A549 (cell line): ENCODE results near the gene SLC22A17. TPM values are rescaled to one million over a fixed set of nuclear protein-coding genes. Genes with fewer than 3 reads are reported as not detected.

Source experiments
- ATAC-seq, 2 experiments: fragments of 200-7000 bp in 1 of 2; fragments of >200 bp in 1 of 2; cut with Nextera tagmentation in 1 of 2; cut with Tn5 transposase in 1 of 2; 3 replicates each; pipeline versions ENCODE4 v1.8.0 to v1.9.1; 2018 to 2020; ENCODE audit warnings: mild to moderate bottlenecking in 1 of 2, moderate library complexity in 1 of 2
- CTCF ChIA-PET: fragments of 300-600 bp; sonication (Branson Sonifier 250); formaldehyde crosslinking; extraction: SDS; loops from one replicate; lab custom pipeline; 2021; ENCODE audit warnings: antibody characterized with exemption, inconsistent platforms; lab: Yijun Ruan, JAX
- POLR2A ChIA-PET: fragments of 350-600 bp; formaldehyde crosslinking; extraction: SDS; loops from one replicate; lab custom pipeline; 2021; ENCODE audit warnings: antibody characterized with exemption, inconsistent platforms; lab: Yijun Ruan, JAX
- DNase-seq, 2 experiments: peaks; one replicate each; pipeline versions ENCODE4 v3.0.0 to v3.0.0-alpha.2; 2011 to 2016; ENCODE audit warnings: low read depth in 1 of 2, low spot score in 1 of 2
- FAIRE-seq: peaks from 2 replicates; lab custom pipeline; 2011; peaks lifted over from hg19 to GRCh38; lab: Jason Lieb, UNC
- H3K27ac ChIP-seq, 2 experiments: fragments of >200 bp; sonication (Bioruptor Twin); formaldehyde crosslinking; 3 replicates each; pipeline ENCODE4 v1.5.1; 2016 to 2017
- H3K4me1 ChIP-seq: fragments of >200 bp; sonication (Bioruptor Twin); formaldehyde crosslinking; 3 replicates; pipeline ENCODE4 v1.6.1; 2016
- H3K4me2 ChIP-seq: fragments of >200 bp; sonication (Bioruptor Twin); formaldehyde crosslinking; 3 replicates; pipeline ENCODE4 v1.6.1; 2016
- H3K4me3 ChIP-seq: fragments of >200 bp; sonication (Bioruptor Twin); formaldehyde crosslinking; 3 replicates; pipeline ENCODE4 v1.5.1; 2016
- H3K9me3 ChIP-seq: fragments of >200 bp; sonication (Bioruptor Twin); formaldehyde crosslinking; 3 replicates; pipeline ENCODE4 v1.6.1; 2016
- BHLHE40 ChIP-seq: IDR thresholded peaks from 2 replicates; pipeline ENCODE4 v1.6.1; 2012; ENCODE audit warnings: low read depth, low read length, inconsistent platforms
- CBX2 ChIP-seq: fragments of 200-600 bp; sonication (generic); IDR thresholded peaks from 2 replicates; pipeline ENCODE4 v1.6.1; 2016; ENCODE audit warnings: low read depth, mild to moderate bottlenecking, borderline replicate concordance
- CHD4 ChIP-seq: fragments of 200-600 bp; sonication (generic); IDR thresholded peaks from 2 replicates; pipeline ENCODE4 v1.6.1; 2016; ENCODE audit warnings: antibody characterized with exemption, mild to moderate bottlenecking, borderline replicate concordance
- CTCF ChIP-seq: fragments of >200 bp; sonication (Bioruptor Twin); formaldehyde crosslinking; IDR thresholded peaks from 3 replicates; pipeline ENCODE4 v1.5.1; 2016
- EHMT2 ChIP-seq: fragments of 200-600 bp; sonication (generic); IDR thresholded peaks from 2 replicates; pipeline ENCODE4 v1.6.1; 2016; ENCODE audit warnings: antibody characterized with exemption, low read depth, mild to moderate bottlenecking, moderate library complexity
- FOSB ChIP-seq: fragments of 250-450 bp; sonication (Bioruptor Pico); IDR thresholded peaks from 2 replicates; pipeline ENCODE4 v1.5.0; 2020; ENCODE audit warnings: mild to moderate bottlenecking, moderate library complexity
- FOSL2 ChIP-seq, 2 experiments: fragments of 450-650 bp in 1 of 2; fragments of >200 bp in 1 of 2; sonication (Bioruptor Twin) in 1 of 2; formaldehyde crosslinking; IDR thresholded peaks; 2 replicates each; pipeline versions ENCODE4 v1.5.0 to v1.6.1; 2016 to 2020; ENCODE audit warnings: mild to moderate bottlenecking in 1 of 2, moderate library complexity in 1 of 2
- GATA3 ChIP-seq: IDR thresholded peaks from 2 replicates; pipeline ENCODE4 v1.6.1; 2012; ENCODE audit warnings: borderline replicate concordance
- HEYL ChIP-seq: fragments of 250-450 bp; sonication (Bioruptor Pico); IDR thresholded peaks from 2 replicates; pipeline ENCODE4 v1.8.0; 2021; ENCODE audit warnings: mild to moderate bottlenecking, moderate library complexity
- HMGXB4 ChIP-seq: fragments of 250-450 bp; sonication (Bioruptor Pico); IDR thresholded peaks from 2 replicates; pipeline ENCODE4 v1.5.0; 2021; ENCODE audit warnings: mild to moderate bottlenecking, moderate library complexity, borderline replicate concordance
- JUN ChIP-seq, 2 experiments: fragments of >200 bp; sonication (Bioruptor Twin); formaldehyde crosslinking; IDR thresholded peaks; 2 replicates in 1 of 2; 3 replicates in 1 of 2; pipeline ENCODE4 v1.6.1; 2016 to 2017
- JUNB ChIP-seq: fragments of >200 bp; sonication (Bioruptor Twin); formaldehyde crosslinking; IDR thresholded peaks from 2 replicates; pipeline ENCODE4 v1.6.1; 2016
- KDM1A ChIP-seq: fragments of 200-600 bp; sonication (generic); IDR thresholded peaks from 2 replicates; pipeline ENCODE4 v1.6.1; 2016; ENCODE audit warnings: low read depth, mild to moderate bottlenecking
- KDM5A ChIP-seq: fragments of 200-600 bp; sonication (generic); IDR thresholded peaks from 2 replicates; pipeline ENCODE4 v1.6.1; 2016; ENCODE audit warnings: antibody characterized with exemption, mild to moderate bottlenecking
- MAFK ChIP-seq: fragments of 450-650 bp; IDR thresholded peaks from 2 replicates; pipeline ENCODE4 v1.6.1; 2014; ENCODE audit not compliant: partially characterized antibody
- NFE2L2 ChIP-seq: fragments of 150-350 bp; conservative IDR thresholded peaks from 2 replicates; pipeline ENCODE4 v1.6.1; 2014; ENCODE audit warnings: low read length
- PHF8 ChIP-seq: fragments of 200-600 bp; sonication (generic); IDR thresholded peaks from 2 replicates; pipeline ENCODE4 v1.6.1; 2016; ENCODE audit warnings: low read depth, mild to moderate bottlenecking, antibody characterized with exemption, moderate library complexity, borderline replicate concordance
- POLR2A ChIP-seq: IDR thresholded peaks from 2 replicates; pipeline ENCODE4 v1.6.1; 2012; ENCODE audit warnings: mild to moderate bottlenecking, low read length
- POLR2AphosphoS2 ChIP-seq: conservative IDR thresholded peaks from 2 replicates; pipeline ENCODE4 v1.6.1; 2012; ENCODE audit warnings: low read length, improper control_type of control experiment, inconsistent platforms
- RFX5 ChIP-seq: fragments of 450-650 bp; IDR thresholded peaks from 2 replicates; pipeline ENCODE4 v1.7.1; 2014; ENCODE audit warnings: antibody characterized with exemption, mild to moderate bottlenecking, moderate library complexity
- RNF2 ChIP-seq: fragments of 200-600 bp; sonication (generic); IDR thresholded peaks from 2 replicates; pipeline ENCODE4 v1.6.1; 2016; ENCODE audit warnings: low read depth, mild to moderate bottlenecking, antibody characterized with exemption, moderate library complexity, borderline replicate concordance
- SREBF2 ChIP-seq: fragments of 450-650 bp; IDR thresholded peaks from 2 replicates; pipeline ENCODE4 v1.6.1; 2014; ENCODE audit warnings: mild to moderate bottlenecking, moderate library complexity
- ZSCAN20 ChIP-seq: fragments of 250-450 bp; sonication (Bioruptor Pico); IDR thresholded peaks from 2 replicates; pipeline ENCODE4 v1.8.0; 2022; ENCODE audit warnings: mild to moderate bottlenecking, moderate library complexity
- WGBS: methylation state at CpG from one replicate; pipeline ENCODE4 v1.1.6; 2017; ENCODE audit errors: missing lambda C conversion rate; 5-methylcytosine and 5-hydroxymethylcytosine counted together
- polyA plus RNA-seq, 4 experiments: library from polyadenylated mRNA; depleted of rRNA in 3 of 4; stranded (reverse); fragments of >200 nt; fragmentation: RNase III in 1 of 4; extraction: RNeasy Plus Mini Kit Qiagen cat#74134 plus additional on column Dnase treatment in 1 of 4; gene quantifications; 2 replicates in 3 of 4; 3 replicates in 1 of 4; pipeline ENCODE4 v1.2.3, GENCODE V29; 2011 to 2017
- TF ChIP-seq, protein P1 (sequence below): IDR thresholded peaks from 2 replicates; pipeline ENCODE4 v1.6.1; 2012
- TF ChIP-seq, protein P2 (sequence below): fragments of 150-350 bp; IDR thresholded peaks from 2 replicates; pipeline ENCODE4 v1.6.1; 2014; ENCODE audit warnings: low read depth, mild to moderate bottlenecking, low read length
- TF ChIP-seq, protein P3 (sequence below): fragments of 250-450 bp; sonication (Bioruptor Pico); IDR thresholded peaks from 2 replicates; pipeline ENCODE4 v1.5.0; 2020; ENCODE audit warnings: low read depth, mild to moderate bottlenecking, moderate library complexity

The SLC22A17 gene
- polyA plus RNA-seq, 2 of the 4 experiments (the other 2 are of a cell fraction), result 3.5 to 8.4 TPM

GRCh38 chr14:23302290-23303225 is 50.1 kb downstream of the SLC22A17 start, which contains the start of gene PPP1R3E:
TSS of gene PPP1R3E (minus strand) at chr14:23302859. CDS start at chr14:23302576, 283 bp downstream.
- Histone ChIP-seq H3K4me3 (peak within 1 kb of the TSS; percentile 58), H3K4me2 (peak within 1 kb of the TSS; percentile 84), H3K9me3 (no peaks in the 10 kb centered on the region), H3K27ac (peak within 1 kb of the TSS; percentile 92), H3K4me1 (peaks cover 24% of the 10 kb centered on the region)
- TF ChIP-seq FOSL2 (IDR thresholded peaks at IDR 0.05), result no peak
- no peak for TF ChIP-seq FOSL2 (CRISPR knock-in tag; IDR thresholded peaks at IDR 0.05)
- TF ChIP-seq NFE2L2, result no peak
- TF ChIP-seq, protein P1, sequence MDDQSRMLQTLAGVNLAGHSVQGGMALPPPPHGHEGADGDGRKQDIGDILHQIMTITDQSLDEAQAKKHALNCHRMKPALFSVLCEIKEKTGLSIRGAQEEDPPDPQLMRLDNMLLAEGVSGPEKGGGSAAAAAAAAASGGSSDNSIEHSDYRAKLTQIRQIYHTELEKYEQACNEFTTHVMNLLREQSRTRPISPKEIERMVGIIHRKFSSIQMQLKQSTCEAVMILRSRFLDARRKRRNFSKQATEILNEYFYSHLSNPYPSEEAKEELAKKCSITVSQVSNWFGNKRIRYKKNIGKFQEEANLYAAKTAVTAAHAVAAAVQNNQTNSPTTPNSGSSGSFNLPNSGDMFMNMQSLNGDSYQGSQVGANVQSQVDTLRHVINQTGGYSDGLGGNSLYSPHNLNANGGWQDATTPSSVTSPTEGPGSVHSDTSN, result no peak
- no peak; the same call in none of the 2 replicates for TF ChIP-seq POLR2A
- TF ChIP-seq, protein P2, sequence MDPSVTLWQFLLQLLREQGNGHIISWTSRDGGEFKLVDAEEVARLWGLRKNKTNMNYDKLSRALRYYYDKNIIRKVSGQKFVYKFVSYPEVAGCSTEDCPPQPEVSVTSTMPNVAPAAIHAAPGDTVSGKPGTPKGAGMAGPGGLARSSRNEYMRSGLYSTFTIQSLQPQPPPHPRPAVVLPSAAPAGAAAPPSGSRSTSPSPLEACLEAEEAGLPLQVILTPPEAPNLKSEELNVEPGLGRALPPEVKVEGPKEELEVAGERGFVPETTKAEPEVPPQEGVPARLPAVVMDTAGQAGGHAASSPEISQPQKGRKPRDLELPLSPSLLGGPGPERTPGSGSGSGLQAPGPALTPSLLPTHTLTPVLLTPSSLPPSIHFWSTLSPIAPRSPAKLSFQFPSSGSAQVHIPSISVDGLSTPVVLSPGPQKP, result no peak
- no peak for TF ChIP-seq CBX2
- no peak for TF ChIP-seq RFX5
- TF ChIP-seq POLR2AphosphoS2, result no peak
- no peak for TF ChIP-seq SREBF2
- 0 out of 5 replicates have a peak, but pooled peaks of 1 of the 2 experiments have one; percentile 4 for TF ChIP-seq JUN (IDR thresholded peaks at IDR 0.05)
- TF ChIP-seq CTCF, result no peak
- TF ChIP-seq, protein P3, sequence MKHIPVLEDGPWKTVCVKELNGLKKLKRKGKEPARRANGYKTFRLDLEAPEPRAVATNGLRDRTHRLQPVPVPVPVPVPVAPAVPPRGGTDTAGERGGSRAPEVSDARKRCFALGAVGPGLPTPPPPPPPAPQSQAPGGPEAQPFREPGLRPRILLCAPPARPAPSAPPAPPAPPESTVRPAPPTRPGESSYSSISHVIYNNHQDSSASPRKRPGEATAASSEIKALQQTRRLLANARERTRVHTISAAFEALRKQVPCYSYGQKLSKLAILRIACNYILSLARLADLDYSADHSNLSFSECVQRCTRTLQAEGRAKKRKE (CRISPR knock-in tag), result no peak
- TF ChIP-seq HEYL, result 0 out of 2 replicates have a peak, but pooled peaks have one; percentile 23
- TF ChIP-seq JUNB, result no peak
- TF ChIP-seq PHF8, result peak; percentile 59
- WGBS, result 5% methylated on average over 64 of the region's 81 CpGs
- ATAC-seq (peak; percentile 65 to 76), DNase-seq (peak; percentile 40 to 74), FAIRE-seq (no peak)
- POLR2A ChIA-PET, result interaction anchor here (0.6 to 4.1 kb wide), 8 partner anchors 9 to 913 kb away, joined by 3 to 40 read pairs (median 6); partner anchors contain the start of genes ACIN1, C14orf119, HOMEZ and MDP1
- CTCF ChIA-PET, result interaction anchor here (0.6 to 12.8 kb wide), 10 partner anchors 8 to 202 kb away, joined by 3 to 254 read pairs (median 12); partner anchors contain the start of genes HOMEZ and PABPN1

DNA sequence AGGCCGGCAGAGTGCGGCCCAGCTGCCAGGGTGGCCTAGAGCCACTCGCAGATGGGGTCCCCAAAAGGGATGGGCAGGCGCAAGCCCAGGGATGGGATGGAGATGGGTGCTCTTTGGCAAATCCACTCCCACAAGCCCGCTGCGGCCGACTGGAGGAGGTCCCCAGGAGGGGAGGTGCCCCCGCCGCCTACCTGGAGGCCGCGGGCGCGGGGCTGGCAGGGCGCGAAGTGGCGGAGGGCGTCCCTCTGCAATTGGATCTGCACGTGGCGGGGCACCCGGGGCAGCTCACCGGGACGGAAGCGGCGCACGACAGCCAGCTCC is 50.8 kb downstream of the SLC22A17 start:
- Histone ChIP-seq H3K4me2 (peak overlapping the region; percentile 84), H3K4me1 (peaks cover 23% of the 10 kb centered on the region), H3K9me3 (no peaks in the 10 kb centered on the region), H3K27ac (peak overlapping the region; percentile 92), H3K4me3 (peak overlapping the region; percentile 58)
- no peak for FAIRE-seq
- CTCF ChIA-PET, result interaction anchor here (1.0 to 12.8 kb wide), 7 partner anchors 8 to 257 kb away, joined by 3 to 254 read pairs (median 15); partner anchors contain the start of genes HOMEZ and PABPN1
- ATAC-seq, result peak; percentile 49 to 50
- POLR2A ChIA-PET, result interaction anchor here (0.6 to 4.1 kb wide), 9 partner anchors 9 to 914 kb away, joined by 3 to 40 read pairs (median 5); partner anchors contain the start of genes ACIN1, C14orf119, HOMEZ and MDP1
- no peak for DNase-seq
- WGBS, result 0% methylated on average over 6 of the region's 25 CpGs
- TF ChIP-seq GATA3 (no peak), MAFK (no peak), HMGXB4 (peak; percentile 67; the same call in 1 of the 2 replicates), ZSCAN20 (CRISPR knock-in tag) (no peak), PHF8 (peak; percentile 94), RNF2 (no peak), NFE2L2 (no peak), CHD4 (no peak), EHMT2 (no peak), KDM1A (no peak), RFX5 (no peak), KDM5A (no peak), BHLHE40 (no peak), FOSB (CRISPR knock-in tag) (no peak)
- TF ChIP-seq, protein P2, result no peak
